Natural killer cell (primary cell): ENCODE measurements around the gene ARHGAP24. TPM values are rescaled to one million over a fixed set of nuclear protein-coding genes. Genes with fewer than 3 reads are reported as not detected.

ENCODE experiments used
- ATAC-seq, 3 donors: fragments of 150-1000 bp in 2 of 3; fragments of 200-7000 bp in 1 of 3; cut with Tn5 transposase; 1 replicate in 1 of 3; 2 replicates in 2 of 3; pipeline ENCODE4 v1.10.0; 2021; ENCODE audit warnings: mild to moderate bottlenecking in 2 of 3, moderate library complexity in 2 of 3
- DNase-seq, 2 donors: peaks; one replicate each; pipeline versions ENCODE4 v3.0.0 to v3.0.0-alpha.2; 2013 to 2021; ENCODE audit warnings: mixed read lengths in 1 of 2
- H3K27ac ChIP-seq: one replicate; pipeline ENCODE4 v1.5.1; 2013; ENCODE audit warnings: mild to moderate bottlenecking, low read length
- H3K27me3 ChIP-seq: one replicate; pipeline ENCODE4 v1.6.1; 2013; ENCODE audit warnings: low read length; ENCODE audit not compliant: control insufficient read depth, insufficient read depth
- H3K36me3 ChIP-seq: one replicate; pipeline ENCODE4 v1.6.1; 2013; ENCODE audit warnings: low read length; ENCODE audit not compliant: control insufficient read depth, insufficient read depth
- H3K4me1 ChIP-seq: one replicate; pipeline ENCODE4 v1.6.1; 2013; ENCODE audit warnings: low read length; ENCODE audit not compliant: control insufficient read depth, insufficient read depth
- H3K4me3 ChIP-seq: one replicate; pipeline ENCODE4 v1.5.1; 2013; ENCODE audit warnings: low read length
- H3K9me3 ChIP-seq: one replicate; pipeline ENCODE4 v1.6.1; 2013; ENCODE audit warnings: low read length; ENCODE audit not compliant: control insufficient read depth, insufficient read depth
- H3K27ac Mint-ChIP-seq, 2 donors: one replicate each; pipeline ENCODE4 v1.8.0; 2022; ENCODE audit warnings: mild to moderate bottlenecking in 2 of 2, mixed read lengths in 2 of 2, moderate library complexity in 1 of 2
- H3K27me3 Mint-ChIP-seq, 2 donors: one replicate each; pipeline ENCODE4 v1.8.0; 2022; ENCODE audit warnings: low read depth in 2 of 2, mixed read lengths in 2 of 2
- H3K36me3 Mint-ChIP-seq: one replicate; pipeline ENCODE4 v1.8.0; 2022; ENCODE audit warnings: mixed read lengths
- H3K4me1 Mint-ChIP-seq, 2 donors: one replicate each; pipeline ENCODE4 v1.8.0; 2022; ENCODE audit warnings: mixed read lengths in 2 of 2
- H3K4me3 Mint-ChIP-seq: one replicate; pipeline ENCODE4 v1.8.0; 2022; ENCODE audit warnings: mild to moderate bottlenecking, moderate library complexity, mixed read lengths
- H3K9me3 Mint-ChIP-seq, 2 donors: one replicate each; pipeline ENCODE4 v1.8.0; 2022; ENCODE audit warnings: mixed read lengths in 2 of 2
- CTCF ChIP-seq: fragments of 200-600 bp; IDR thresholded peaks from one replicate; pipeline ENCODE4 v1.8.0; 2022; ENCODE audit warnings: antibody characterized with exemption
- WGBS: methylation state at CpG from one replicate; pipeline ENCODE4 v1.1.7; 2013; ENCODE audit warnings: missing lambda C conversion rate; ENCODE audit not compliant: insufficient coverage; 5-methylcytosine and 5-hydroxymethylcytosine counted together
- intact Hi-C: fragments of 100-400 bp; cut with micrococcal nuclease; formaldehyde crosslinking; loops from one replicate; pipeline ENCODE4 v1.14.2; 2022
- total RNA-seq, 4 donors: library from RNA; stranded (reverse); fragments of 120-200 nt in 1 of 4; gene quantifications; one replicate each; pipeline versions ENCODE4 v1.2.3 to v1.2.4, GENCODE V29; 2013 to 2022

The ARHGAP24 gene
- total RNA-seq, 3 donors from 2014 or later (not counting 1 experiment from before 2014, with no cell fraction given) = 1.7 to 3.6 (median 1.7) TPM

DNA sequence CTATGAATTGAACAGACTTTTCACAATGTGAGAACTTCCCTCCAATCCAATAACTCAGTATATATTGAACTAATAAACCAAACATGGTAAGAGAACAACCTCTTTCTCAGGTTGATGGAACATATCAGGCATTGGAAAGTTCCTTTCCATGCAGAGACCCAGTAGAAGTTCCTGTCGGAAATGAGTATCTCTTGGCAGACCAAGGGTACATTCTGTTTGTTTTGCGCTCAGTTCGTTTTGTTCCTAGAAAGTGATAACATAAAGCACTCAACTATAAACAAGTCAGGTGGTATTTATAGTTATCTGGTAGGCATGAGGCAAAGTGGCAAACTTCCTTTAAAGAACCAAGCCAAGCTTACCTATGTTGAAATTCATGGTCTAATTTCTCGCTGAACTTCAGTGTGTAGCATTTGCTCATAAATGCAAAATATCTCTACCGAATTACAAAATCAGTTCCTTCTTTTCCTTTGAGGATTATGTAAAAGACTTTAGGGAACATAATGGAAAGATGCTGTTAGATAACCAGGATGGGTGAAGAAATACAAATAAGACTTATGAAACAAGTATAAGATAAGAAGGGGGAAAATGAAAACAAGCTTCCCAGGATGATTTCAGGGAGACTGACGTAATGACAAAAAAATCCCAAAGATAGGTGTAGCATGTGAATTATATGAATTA, 120.3 kb downstream of the ARHGAP24 start:
- H3K9me3 Mint-ChIP-seq = peaks cover 4 to 15% of the 10 kb centered on the region in 2 donors
- intact Hi-C loops = no loop called here

GRCh38 chr4:85595796-85596559, 121.0 kb downstream of the ARHGAP24 start:
- H3K9me3 Mint-ChIP-seq = peaks cover 4 to 16% of the 10 kb centered on the region in 2 donors

More for the DNA sequence above, 120.3 kb downstream of the ARHGAP24 start:
- no peaks in the 10 kb centered on the region for H3K4me1 Mint-ChIP-seq
- H3K4me3 Mint-ChIP-seq = no peak overlapping the region
- DNase-seq (no peak), ATAC-seq (no peak)
- WGBS = 67% methylated on average over 3 of the region's 6 CpGs
- no peak overlapping the region for H3K27ac Mint-ChIP-seq
- H3K36me3 Mint-ChIP-seq = no peaks in the 10 kb centered on the region
- Histone ChIP-seq H3K4me1 (no peaks in the 10 kb centered on the region), H3K4me3 (no peak overlapping the region), H3K27me3 (no peaks in the 10 kb centered on the region), H3K36me3 (no peaks in the 10 kb centered on the region), H3K9me3 (no peaks in the 10 kb centered on the region), H3K27ac (no peak overlapping the region)
- no peaks in the 10 kb centered on the region for H3K27me3 Mint-ChIP-seq
- TF ChIP-seq CTCF = no peak

GRCh38 chr4:85598936-85599335, 124.0 kb downstream of the ARHGAP24 start:
- no peak overlapping the region for H3K27ac ChIP-seq
- no peak overlapping the region for H3K27ac Mint-ChIP-seq
- no peak for TF ChIP-seq CTCF
- H3K36me3 Mint-ChIP-seq = no peaks in the 10 kb centered on the region
- H3K9me3 ChIP-seq = no peaks in the 10 kb centered on the region
- H3K4me3 Mint-ChIP-seq = no peak overlapping the region
- no CpG with 5 or more reads among the region's 1 CpG for WGBS
- H3K9me3 Mint-ChIP-seq = peaks cover 4 to 13% of the 10 kb centered on the region in 2 donors
- H3K4me1 ChIP-seq = no peaks in the 10 kb centered on the region
- no peak overlapping the region for H3K4me3 ChIP-seq
- DNase-seq = no peak
- no peaks in the 10 kb centered on the region for H3K4me1 Mint-ChIP-seq
- no peaks in the 10 kb centered on the region for H3K27me3 Mint-ChIP-seq
- no peaks in the 10 kb centered on the region for H3K27me3 ChIP-seq
- ATAC-seq = no peak
- intact Hi-C loops = no loop called here
- H3K36me3 ChIP-seq = no peaks in the 10 kb centered on the region

More at GRCh38 chr4:85595796-85596559, 121.0 kb downstream of the ARHGAP24 start:
- intact Hi-C loops = no loop called here
- Histone ChIP-seq H3K4me3 (no peak overlapping the region), H3K27ac (no peak overlapping the region), H3K27me3 (no peaks in the 10 kb centered on the region), H3K9me3 (no peaks in the 10 kb centered on the region), H3K4me1 (no peaks in the 10 kb centered on the region), H3K36me3 (no peaks in the 10 kb centered on the region)
- ATAC-seq = no peak
- Mint-ChIP-seq H3K4me3 (no peak overlapping the region), H3K27ac (no peak overlapping the region), H3K36me3 (no peaks in the 10 kb centered on the region), H3K27me3 (no peaks in the 10 kb centered on the region), H3K4me1 (no peaks in the 10 kb centered on the region)
- DNase-seq = no peak
- TF ChIP-seq CTCF = no peak
- WGBS = no CpG with 5 or more reads among the region's 1 CpG
